Measurements from ENCODE around the gene CILP. TPM values are rescaled to one million over a fixed set of nuclear protein-coding genes. Genes with fewer than 3 reads are reported as not detected.

Gene CILP
- total and polyA plus RNA-seq, 4 donors, result 0.30 to 0.97 (median 0.66) TPM

DNA sequence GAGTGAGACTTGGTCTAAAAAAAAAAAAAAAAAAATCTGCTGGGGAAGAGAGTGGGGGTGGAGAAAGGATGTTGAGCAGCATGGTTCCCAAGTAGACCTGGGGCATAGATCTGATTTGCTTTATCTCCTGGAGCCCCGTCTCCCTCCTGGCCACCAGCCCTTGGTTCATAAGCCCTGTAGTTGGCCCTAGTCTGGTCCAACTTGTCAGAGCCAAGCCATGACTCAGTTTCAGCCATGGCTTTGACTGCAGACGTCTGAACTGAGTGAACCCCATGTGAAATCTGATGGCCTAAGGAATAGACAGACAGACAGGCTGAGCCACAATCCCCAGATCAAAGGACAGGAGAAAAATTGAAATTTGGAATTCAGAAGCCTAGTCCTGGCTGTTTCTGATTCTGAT is 2.0 kb upstream of the CILP start:
- TF ChIP-seq, protein P1, sequence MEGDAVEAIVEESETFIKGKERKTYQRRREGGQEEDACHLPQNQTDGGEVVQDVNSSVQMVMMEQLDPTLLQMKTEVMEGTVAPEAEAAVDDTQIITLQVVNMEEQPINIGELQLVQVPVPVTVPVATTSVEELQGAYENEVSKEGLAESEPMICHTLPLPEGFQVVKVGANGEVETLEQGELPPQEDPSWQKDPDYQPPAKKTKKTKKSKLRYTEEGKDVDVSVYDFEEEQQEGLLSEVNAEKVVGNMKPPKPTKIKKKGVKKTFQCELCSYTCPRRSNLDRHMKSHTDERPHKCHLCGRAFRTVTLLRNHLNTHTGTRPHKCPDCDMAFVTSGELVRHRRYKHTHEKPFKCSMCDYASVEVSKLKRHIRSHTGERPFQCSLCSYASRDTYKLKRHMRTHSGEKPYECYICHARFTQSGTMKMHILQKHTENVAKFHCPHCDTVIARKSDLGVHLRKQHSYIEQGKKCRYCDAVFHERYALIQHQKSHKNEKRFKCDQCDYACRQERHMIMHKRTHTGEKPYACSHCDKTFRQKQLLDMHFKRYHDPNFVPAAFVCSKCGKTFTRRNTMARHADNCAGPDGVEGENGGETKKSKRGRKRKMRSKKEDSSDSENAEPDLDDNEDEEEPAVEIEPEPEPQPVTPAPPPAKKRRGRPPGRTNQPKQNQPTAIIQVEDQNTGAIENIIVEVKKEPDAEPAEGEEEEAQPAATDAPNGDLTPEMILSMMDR (IDR thresholded peaks at IDR 0.05; ENCODE audit: control extremely low read depth, extremely low read depth), result no peak
- no peak for DNase-seq
- Histone ChIP-seq H3K36me3 (ENCODE audit: control insufficient read depth in 4 of 4, insufficient read depth in 4 of 4, low read length in 4 of 4) (no peaks in the 10 kb centered on the region), H3K9ac (ENCODE audit: insufficient read depth in 1 of 2, low read length in 2 of 2) (no peak overlapping the region), H3K4me1 (ENCODE audit: control insufficient read depth in 5 of 5, insufficient read depth in 5 of 5, low read length in 5 of 5) (peaks cover 0 to 33% (median 6%) of the 10 kb centered on the region in 5 donors), H3K27me3 (ENCODE audit: control insufficient read depth in 3 of 3, insufficient read depth in 3 of 3, low read length in 2 of 3) (no peaks in the 10 kb centered on the region), H3K27ac (ENCODE audit: low read depth in 1 of 2, low read length in 1 of 2) (no peak overlapping the region), H3K9me3 (ENCODE audit: control insufficient read depth in 4 of 4, insufficient read depth in 3 of 4, low read length in 3 of 4) (no peaks in the 10 kb centered on the region), H3K4me3 (no peak overlapping the region)
- no peak for ATAC-seq (ENCODE audit: insufficient read depth, low FRiP score)
- WGBS, 2 donors, result 88 to 90% methylated on average over 2 of the region's 2 CpGs

DNA sequence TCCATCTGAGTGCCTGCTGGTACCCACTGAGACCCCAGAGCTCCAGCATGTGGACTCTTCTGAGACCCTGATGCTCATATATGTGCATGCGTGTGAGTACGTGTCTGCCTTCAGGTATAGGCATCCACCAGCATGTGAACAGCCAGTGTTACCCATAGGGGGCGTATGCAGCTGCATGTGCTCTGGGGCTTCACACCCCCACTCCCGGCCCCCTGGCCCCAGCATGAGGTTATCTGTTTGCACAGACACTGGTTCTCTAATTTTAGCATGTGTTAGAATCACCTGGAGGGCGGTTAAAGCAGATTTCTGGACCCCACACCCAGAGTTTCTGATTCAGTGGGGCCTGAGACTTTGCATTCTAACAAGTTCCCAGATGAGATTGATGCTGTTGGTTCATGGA is 824 bp upstream of the CILP start:
- peak in 1 of 3 donors; percentile 11 for DNase-seq
- Histone ChIP-seq H3K36me3 (ENCODE audit: control insufficient read depth in 4 of 4, insufficient read depth in 4 of 4, low read length in 4 of 4) (no peaks in the 10 kb centered on the region), H3K9me3 (ENCODE audit: control insufficient read depth in 4 of 4, insufficient read depth in 3 of 4, low read length in 3 of 4) (no peaks in the 10 kb centered on the region), H3K4me3 (no peak overlapping the region), H3K9ac (ENCODE audit: insufficient read depth in 1 of 2, low read length in 2 of 2) (no peak overlapping the region), H3K4me1 (ENCODE audit: control insufficient read depth in 5 of 5, insufficient read depth in 5 of 5, low read length in 5 of 5) (peaks cover 0 to 33% (median 6%) of the 10 kb centered on the region in 5 donors), H3K27ac (ENCODE audit: low read depth in 1 of 2, low read length in 1 of 2) (no peak overlapping the region), H3K27me3 (ENCODE audit: control insufficient read depth in 3 of 3, insufficient read depth in 3 of 3, low read length in 2 of 3) (no peaks in the 10 kb centered on the region)
- no peak for ATAC-seq (ENCODE audit: insufficient read depth, low FRiP score)
- TF ChIP-seq, protein P1 (IDR thresholded peaks at IDR 0.05; ENCODE audit: control extremely low read depth, extremely low read depth), result no peak
- 63 to 73% methylated on average over 5 of the region's 5 CpGs for WGBS, 2 donors

DNA sequence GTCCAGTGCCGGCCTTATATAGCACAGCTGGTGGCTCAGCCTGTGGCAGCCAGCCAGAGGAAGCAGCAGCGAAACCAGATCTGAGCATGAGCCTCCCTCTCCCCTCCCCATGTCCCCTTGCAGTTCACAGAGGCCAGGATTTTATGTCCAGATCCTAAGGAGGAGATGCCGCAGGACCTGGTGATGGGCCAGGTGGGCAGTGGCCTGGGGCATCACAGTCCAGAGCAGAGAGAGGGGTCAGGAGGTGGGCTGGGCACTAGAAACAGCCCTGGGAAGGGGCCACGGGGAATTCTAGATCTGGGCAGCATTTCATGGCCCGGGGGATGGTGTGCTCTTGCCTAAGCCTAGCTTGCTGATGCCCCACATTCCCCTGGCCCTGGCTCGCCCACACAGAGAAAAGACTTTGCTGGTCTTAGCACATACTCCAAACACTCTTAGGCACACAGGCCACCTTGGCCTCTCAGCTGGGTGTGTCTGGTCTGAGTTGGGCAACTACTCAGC is 259 bp upstream of the CILP start:
- DNase-seq, result peak; percentile 92 to 95 (median 95)
- WGBS, 2 donors, result 55 to 77% methylated on average over 6 of the region's 6 CpGs
- H3K36me3 ChIP-seq (ENCODE audit: control insufficient read depth in 4 of 4, insufficient read depth in 4 of 4, low read length in 4 of 4), result no peaks in the 10 kb centered on the region
- peaks cover 0 to 33% (median 6%) of the 10 kb centered on the region in 5 donors for H3K4me1 ChIP-seq (ENCODE audit: control insufficient read depth in 5 of 5, insufficient read depth in 5 of 5, low read length in 5 of 5)
- H3K4me3 ChIP-seq, result no peak overlapping the region
- TF ChIP-seq, protein P1 (IDR thresholded peaks at IDR 0.05; ENCODE audit: control extremely low read depth, extremely low read depth), result no peak
- ATAC-seq (ENCODE audit: insufficient read depth, low FRiP score), result no peak
- H3K9me3 ChIP-seq (ENCODE audit: control insufficient read depth in 4 of 4, insufficient read depth in 3 of 4, low read length in 3 of 4), result no peaks in the 10 kb centered on the region
- H3K27me3 ChIP-seq (ENCODE audit: control insufficient read depth in 3 of 3, insufficient read depth in 3 of 3, low read length in 2 of 3), result no peaks in the 10 kb centered on the region
- H3K27ac ChIP-seq (ENCODE audit: low read depth in 1 of 2, low read length in 1 of 2), result no peak overlapping the region
- H3K9ac ChIP-seq (ENCODE audit: insufficient read depth in 1 of 2, low read length in 2 of 2), result no peak overlapping the region
